HG03025 (cell line): Measurements from ENCODE around the gene QTRT2.

Experiments used
- ATAC-seq: cut with Tn5 transposase; IDR thresholded peaks from one replicate; pipeline ENCODE4 v1.9.1; 2021; ENCODE audit warnings: mild to moderate bottlenecking, moderate library complexity; ENCODE audit not compliant: unreplicated experiment, low FRiP score

Gene QTRT2

GRCh38 chr3:114119776-114120175 is 63.2 kb downstream of the QTRT2 start:
- no peak for ATAC-seq

GRCh38 chr3:114120211-114120610 is 63.7 kb downstream of the QTRT2 start:
- ATAC-seq: no peak

GRCh38 chr3:114122027-114122709 is 65.6 kb downstream of the QTRT2 start:
- no peak for ATAC-seq

GRCh38 chr3:114126461-114126860 is 69.9 kb downstream of the QTRT2 start:
- no peak for ATAC-seq

GRCh38 chr3:114127517-114127916 is 71.0 kb downstream of the QTRT2 start:
- no peak for ATAC-seq

- ATAC-seq: no peak
These were observed 71.7 kb downstream of the QTRT2 start for GRCh38 chr3:114128231-114128630.

GRCh38 chr3:114128826-114129225 is 72.3 kb downstream of the QTRT2 start:
- no peak for ATAC-seq

GRCh38 chr3:114132500-114132899 is 76.0 kb downstream of the QTRT2 start:
- no peak for ATAC-seq

GRCh38 chr3:114133947-114134346 is 77.4 kb downstream of the QTRT2 start:
- no peak for ATAC-seq
